Skin epidermis (tissue), 12 donors: ENCODE measurements around the gene CFAP97D2.
"Not testable (repeated sequence)": the region's sequence is repeated elsewhere in the genome, so short reads cannot be mapped to it uniquely, and the experiment has no call there.

ENCODE experiments used
- H3K27ac ChIP-seq, 21 experiments: fragments of 200-600 bp; sonication (generic) in 11 of 21; one replicate each; pipeline ENCODE4 v1.5.0; 2020; ENCODE audit warnings: mild to moderate bottlenecking in 3 of 21, inconsistent platforms in 2 of 21, moderate library complexity in 2 of 21
- H3K4me3 ChIP-seq, 7 experiments: fragments of 200-600 bp; sonication (generic) in 2 of 7; one replicate each; pipeline ENCODE4 v1.5.0; 2020; ENCODE audit warnings: inconsistent platforms in 2 of 7, mild to moderate bottlenecking in 2 of 7, moderate library complexity in 1 of 7

The CFAP97D2 gene

DNA sequence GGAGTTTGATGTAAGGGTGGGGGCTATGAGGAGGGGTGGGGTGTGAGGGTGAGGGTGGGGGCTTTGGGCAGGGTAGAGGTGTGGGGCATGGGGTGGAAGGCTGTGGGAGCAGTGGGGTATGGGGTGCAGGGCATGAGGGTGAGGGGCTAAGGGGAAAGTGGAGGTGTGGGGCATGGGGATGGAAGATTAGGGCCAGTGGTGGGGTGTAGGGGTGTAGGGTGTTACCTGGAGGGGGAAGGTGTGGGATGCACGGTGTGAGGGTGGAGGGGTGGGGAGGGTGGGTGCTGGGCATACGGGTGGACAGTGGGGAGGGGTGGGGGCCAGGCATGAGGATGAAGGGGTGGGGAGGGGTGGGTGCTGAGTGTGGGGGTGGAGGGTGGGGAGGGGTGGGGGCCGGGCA lies 23.7 kb upstream of the CFAP97D2 start:
- no peak overlapping the region for H3K4me3 ChIP-seq

DNA sequence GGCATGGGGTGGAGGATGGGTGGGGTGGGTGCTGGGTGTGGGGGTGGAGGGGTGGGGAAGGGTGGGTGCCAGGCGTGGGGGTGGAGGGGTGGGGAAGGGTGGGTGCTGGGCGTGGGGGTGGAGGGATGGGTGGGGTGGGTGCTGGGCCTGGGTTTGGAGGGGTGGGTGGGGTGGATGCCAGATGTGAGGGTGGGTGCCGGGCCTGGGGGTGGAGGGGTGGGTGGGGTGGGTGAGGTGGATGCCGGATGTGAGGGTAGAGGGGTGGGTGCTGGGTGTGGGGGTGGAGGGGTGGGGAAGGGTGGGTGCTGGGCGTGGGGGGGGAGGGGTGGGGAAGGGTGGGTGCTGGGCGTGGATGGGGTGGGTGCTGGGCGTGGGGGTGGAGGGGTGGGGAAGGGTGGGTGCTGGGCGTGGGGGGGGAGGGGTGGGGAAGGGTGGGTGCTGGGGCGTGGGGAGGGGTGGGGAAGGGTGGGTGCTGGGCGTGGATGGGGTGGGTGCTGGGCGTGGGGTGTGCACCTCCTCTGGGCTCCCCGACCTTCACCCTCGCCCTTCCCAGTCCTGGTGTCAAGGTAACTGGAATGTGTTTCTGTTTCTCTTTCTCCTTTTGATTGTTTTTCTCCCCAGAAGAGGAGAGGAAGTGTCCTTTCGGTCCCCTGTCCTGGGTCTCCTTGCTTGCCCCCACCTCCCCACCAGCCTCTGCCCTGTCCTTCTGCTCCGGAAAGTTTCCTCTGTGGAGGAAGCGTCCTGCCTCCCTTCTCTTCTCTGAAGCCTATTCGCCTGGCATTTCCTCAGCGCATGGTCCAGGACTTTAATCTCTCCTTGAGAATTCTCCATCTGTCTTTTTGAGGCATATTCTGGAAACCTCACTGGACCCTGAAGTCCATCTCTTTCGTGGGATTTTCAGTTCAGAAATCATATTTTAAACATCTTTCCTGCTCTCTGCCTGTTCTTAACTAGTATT lies 22.9 kb upstream of the CFAP97D2 start:
- Histone ChIP-seq H3K4me3 (no peak overlapping the region), H3K27ac (peak overlapping the region in 1 of 21 experiments; percentile 25)

More for the DNA sequence above, 23.7 kb upstream of the CFAP97D2 start:
- H3K27ac ChIP-seq = no peak overlapping the region

DNA sequence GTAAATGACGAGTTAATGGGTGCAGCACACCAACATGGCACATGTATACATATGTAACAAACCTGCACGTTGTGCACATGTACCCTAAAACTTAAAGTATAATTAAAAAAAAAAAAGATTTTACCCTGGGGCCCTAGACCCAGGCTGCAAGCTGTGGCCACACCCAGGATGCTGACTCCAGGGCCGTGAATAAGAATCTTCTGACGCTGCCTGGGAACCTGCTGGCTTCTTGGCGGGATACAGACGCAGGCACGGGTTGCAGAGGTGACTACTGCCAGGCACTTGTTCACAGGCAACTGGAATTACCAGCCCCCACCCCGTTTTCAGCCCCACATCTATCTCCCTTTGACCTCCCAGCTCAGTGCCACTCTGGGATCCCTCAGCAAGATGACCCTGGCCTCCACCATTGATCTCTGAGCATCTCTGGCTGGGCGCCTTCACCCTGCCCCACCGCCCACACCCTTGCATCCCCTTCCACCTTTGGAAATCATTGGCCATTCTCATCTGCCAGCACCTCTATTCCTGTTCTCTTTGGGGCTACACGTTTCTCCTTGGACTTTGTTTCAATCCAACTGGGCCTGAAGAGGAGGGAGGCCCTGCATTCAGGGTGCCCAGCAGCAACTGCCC lies 21.1 kb upstream of the CFAP97D2 start:
- Histone ChIP-seq H3K27ac (no peak overlapping the region), H3K4me3 (no peak overlapping the region)

DNA sequence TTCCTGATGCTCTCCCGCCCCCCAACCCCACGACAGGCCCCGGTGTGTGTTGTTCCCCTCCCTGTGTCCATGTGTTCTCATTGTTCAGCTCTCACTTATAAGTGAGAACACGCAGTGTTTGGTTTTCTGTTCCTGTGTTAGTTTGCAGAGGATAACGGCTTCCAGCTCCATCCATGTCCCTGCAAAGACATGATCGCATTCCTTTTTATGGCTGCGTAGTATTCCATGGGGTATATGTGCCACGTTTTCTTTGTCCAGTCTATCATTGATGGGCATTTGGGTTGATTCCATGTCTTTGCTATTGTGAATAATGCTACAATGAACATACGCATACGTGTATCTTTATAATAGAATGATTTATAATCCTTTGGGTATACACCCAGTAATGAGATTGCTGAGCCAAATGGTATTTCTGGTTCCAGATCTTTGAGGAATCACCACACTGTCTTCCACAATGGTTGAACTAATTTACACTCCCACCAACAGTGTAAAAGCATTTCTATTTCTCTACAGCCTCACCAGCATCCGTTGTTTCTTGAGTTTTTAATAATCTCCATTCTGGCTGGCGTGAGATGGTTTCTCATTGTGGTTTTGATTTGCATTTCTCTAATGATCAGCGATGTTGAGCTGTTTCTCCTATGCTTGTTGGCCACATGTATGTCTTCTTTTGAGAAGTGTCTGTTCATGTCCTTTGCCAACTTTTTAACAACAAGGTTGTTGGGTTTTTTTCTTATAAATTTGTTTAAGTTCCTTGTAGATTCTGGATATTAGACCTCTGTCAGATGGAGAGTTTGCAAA lies 20.0 kb upstream of the CFAP97D2 start:
- H3K27ac ChIP-seq, H3K4me3 ChIP-seq: not testable (repeated sequence)

GRCh38 chr13:114161028-114161556 lies 18.0 kb upstream of the CFAP97D2 start:
- peak overlapping the region in 11 of 21 experiments; percentile 11 to 71 (median 39) for H3K27ac ChIP-seq
- no peak overlapping the region for H3K4me3 ChIP-seq

DNA sequence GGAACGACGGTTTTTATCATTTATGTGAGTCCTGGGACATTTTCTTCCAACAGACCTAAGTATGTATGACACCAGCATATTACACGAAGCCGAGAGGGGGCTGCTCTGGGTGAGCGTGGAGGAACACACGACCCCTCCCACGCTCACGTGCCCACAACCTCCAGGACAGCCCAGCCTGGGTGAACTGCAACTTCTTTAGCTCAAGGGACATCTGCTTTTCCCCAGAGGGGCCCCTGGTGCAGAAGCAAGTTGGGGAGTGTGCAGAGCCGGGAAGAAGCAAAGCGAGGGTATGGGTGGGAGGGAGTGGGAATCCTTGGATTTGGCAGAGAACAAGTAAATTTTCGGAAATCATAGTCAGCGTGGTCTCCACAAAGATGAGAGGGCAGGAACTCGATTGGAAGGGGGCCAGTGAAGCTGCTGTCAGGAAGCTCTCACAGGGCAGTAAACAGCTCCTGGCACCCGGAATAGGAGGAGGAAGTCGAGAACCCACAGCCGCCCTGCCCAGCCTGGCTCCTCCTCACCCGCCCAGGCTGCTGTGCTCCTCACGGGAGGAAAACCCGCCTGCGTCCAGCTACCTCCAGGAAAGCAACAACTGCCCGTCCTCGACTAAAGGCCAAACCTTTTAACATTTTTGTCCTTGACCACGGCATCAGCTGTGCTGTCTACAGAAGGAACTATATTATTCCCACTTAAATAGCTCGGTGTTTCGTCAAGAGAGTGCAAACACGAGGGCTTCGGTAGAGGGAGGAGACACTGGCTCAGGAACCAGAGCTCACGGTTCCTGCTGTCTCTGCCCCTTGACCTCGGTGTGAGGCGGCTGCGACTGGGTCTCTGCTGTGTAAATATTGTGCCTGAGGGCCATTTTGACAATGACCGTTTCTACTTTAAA lies 17.2 kb upstream of the CFAP97D2 start:
- Histone ChIP-seq H3K27ac (peak overlapping the region in 14 of 21 experiments; percentile 11 to 72 (median 40)), H3K4me3 (no peak overlapping the region)

DNA sequence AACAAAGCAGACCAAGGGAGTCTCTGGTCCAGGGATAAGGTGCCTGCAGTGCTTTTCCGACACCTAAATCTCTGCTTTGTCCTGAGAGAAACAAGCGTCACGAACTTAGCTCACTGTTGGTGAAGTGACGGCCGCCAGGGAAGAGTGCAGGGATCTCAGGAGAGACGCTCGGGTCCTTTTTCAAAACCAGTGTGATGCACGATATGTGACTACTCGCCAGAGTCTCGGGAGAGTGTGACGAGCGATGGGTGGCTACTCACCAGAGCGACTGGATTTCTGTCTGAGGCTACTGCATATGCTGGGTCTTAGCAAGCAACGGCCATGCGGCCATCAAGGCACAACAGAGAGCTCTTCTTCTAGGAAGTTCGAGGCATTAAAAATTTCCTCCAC lies 16.5 kb upstream of the CFAP97D2 start:
- Histone ChIP-seq H3K4me3 (no peak overlapping the region), H3K27ac (peak overlapping the region in 10 of 21 experiments; percentile 11 to 72 (median 44))

DNA sequence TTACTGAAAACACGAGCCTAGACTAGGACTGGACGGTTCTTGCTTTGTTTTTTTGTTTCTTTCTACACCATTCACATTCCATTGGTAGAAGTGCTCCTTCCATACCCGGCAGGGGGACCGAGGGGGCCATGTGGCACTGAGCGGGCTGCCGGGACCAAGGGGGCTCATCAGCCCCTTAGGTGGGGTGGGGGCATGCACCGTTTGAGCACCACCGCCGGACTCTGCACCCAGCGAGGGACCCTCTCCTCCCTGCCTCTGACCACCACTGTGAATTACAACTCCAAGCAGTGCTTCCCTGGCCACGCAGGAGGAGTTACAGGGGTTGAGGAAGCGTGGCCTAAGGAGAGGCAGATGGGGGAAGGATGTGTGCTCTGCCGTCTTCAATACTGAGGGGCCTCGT lies 15.0 kb upstream of the CFAP97D2 start:
- Histone ChIP-seq H3K4me3 (no peak overlapping the region), H3K27ac (no peak overlapping the region)

- Histone ChIP-seq H3K4me3 (no peak overlapping the region), H3K27ac (no peak overlapping the region)
Observed at GRCh38 chr13:114164681-114165429, 14.2 kb upstream of the CFAP97D2 start.

DNA sequence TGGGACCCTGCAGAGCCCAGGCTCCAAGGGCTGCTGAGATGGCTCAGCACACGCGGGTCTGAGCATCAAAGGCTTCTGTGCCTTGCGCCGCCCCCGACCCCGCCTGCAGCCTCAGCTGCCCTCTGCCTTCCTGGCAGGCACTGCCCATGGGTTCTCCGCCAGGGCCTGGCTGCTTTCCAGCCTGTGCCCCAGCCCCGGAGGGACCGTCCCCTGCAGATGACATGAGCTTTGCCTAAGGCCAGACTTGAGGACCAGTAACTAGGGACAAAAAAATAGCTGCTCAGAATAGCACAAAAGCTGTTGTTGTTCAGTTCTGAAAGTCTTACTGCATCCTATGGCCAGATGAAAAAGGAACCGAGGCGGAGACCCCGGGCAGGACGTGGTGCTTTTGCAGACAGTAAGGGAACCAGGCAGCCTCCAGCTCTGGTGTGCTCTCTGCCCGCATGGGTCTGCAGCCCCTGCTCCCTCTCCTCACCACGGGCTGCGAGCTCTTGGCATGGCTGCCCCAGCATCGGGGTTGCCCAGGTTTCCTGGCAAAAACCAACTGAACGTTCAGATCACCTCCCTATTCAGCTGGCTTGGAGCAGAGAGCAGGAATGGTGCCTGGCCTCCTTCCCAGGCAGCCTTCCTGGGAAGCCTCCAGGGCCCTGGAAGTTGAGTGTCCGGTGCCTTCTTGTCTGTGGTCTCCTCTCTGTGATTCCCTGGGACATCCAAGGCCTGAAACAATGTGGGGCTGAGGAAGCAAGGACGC lies 12.5 kb upstream of the CFAP97D2 start:
- H3K27ac ChIP-seq = peak overlapping the region in 5 of 21 experiments; percentile 13 to 50 (median 20)
- no peak overlapping the region for H3K4me3 ChIP-seq

DNA sequence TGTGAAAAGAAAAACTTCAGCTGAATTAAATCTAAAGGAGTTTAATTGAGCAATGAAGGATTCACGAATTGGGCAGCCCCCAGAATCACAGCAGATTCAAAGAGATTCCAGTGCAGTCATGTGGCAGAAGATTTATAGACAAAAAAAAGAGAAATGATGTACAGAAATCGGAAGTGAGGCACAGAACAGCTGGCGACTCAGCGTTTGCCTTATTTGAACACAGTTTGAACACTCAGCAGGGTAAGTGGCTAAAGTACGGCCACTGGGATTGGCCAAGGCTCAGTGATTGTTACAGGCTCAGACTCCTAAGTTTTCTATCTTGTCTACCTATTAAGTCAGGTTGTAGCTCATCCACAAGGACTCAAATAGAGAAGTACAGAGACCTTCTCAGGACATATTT lies 11.6 kb upstream of the CFAP97D2 start:
- peak overlapping the region in 1 of 21 experiments; percentile 13 for H3K27ac ChIP-seq
- no peak overlapping the region for H3K4me3 ChIP-seq

GRCh38 chr13:114167885-114168284 lies 11.2 kb upstream of the CFAP97D2 start:
- H3K27ac ChIP-seq = no peak overlapping the region
- H3K4me3 ChIP-seq = no peak overlapping the region

DNA sequence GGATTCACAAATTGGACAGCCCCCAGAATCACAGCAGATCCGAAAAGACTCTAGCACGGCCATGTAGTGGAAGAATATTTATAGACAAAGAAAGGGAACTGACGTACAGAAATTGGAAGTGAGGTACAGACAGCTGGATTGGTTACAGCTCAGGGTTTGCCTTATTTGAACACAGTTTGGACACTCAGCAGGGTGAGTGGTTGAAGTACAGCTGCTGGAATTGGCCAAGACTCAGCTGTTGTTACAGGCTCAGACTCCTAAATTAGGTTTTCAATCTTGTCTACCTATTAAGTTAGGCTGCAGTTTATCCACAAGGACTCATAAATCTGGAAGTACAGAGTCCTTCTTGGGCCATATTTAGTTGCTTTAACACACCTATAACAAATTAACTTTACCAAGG lies 5.8 kb upstream of the CFAP97D2 start:
- Histone ChIP-seq H3K4me3 (no peak overlapping the region), H3K27ac (no peak overlapping the region)

GRCh38 chr13:114173745-114174144 lies 5.3 kb upstream of the CFAP97D2 start:
- Histone ChIP-seq H3K4me3 (no peak overlapping the region), H3K27ac (no peak overlapping the region)

DNA sequence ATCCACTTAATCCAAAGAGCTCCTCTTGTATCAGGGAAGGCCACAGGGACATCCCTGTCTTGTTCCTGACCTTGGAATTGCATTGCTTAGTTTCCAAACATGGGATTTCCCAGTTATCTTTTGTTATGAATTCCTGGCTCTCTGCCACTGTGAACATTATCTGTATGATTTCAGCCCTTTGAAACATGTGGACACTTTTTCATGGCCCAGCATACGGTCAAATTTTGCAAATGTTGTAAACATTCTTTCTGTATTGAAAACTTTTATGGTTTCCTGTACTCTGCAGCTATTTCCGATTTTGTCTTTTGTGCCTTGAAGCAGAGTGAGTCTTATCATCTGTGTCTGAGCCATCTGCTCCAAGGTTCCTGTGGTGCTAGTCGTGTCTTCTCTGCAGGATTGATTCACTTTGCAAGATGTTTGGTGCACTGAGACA lies 4.5 kb upstream of the CFAP97D2 start:
- Histone ChIP-seq H3K27ac (no peak overlapping the region), H3K4me3 (no peak overlapping the region)

DNA sequence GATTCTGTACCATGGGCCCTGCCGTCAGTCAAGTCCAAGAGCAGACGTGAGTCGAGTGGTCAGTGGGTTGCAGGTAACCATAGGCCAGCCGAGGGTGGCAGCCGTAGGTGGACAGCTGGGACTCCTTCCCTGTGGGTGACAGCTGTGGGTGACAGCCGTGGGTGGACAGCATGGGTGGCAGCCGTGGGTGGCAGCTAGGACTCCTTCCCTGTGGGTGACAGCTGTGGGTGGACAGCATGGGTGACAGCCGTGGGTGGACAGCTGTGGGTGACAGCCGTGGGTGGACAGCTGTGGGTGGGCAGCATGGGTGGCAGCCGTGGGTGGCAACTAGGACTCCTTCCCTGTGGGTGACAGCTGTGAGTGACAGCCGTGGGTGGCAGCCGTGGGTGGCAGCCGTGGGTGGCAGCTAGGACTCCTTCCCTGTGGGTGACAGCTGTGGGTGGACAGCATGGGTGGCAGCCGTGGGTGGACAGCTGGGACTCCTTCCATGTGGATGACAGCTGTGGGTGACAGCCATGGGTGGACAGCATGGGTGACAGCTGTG lies 2.6 kb upstream of the CFAP97D2 start:
- H3K4me3 ChIP-seq, H3K27ac ChIP-seq: not testable (repeated sequence)
